A172 (cell line): ENCODE data around the gene ST3GAL2. TPM values are rescaled to one million over a fixed set of nuclear protein-coding genes. Genes with fewer than 3 reads are reported as not detected.
"Not testable (repeated sequence)": the region's sequence is repeated elsewhere in the genome, so short reads cannot be mapped to it uniquely, and the experiment has no call there.

Source experiments
- DNase-seq: peaks from one replicate; pipeline ENCODE4 v3.0.0-alpha.2; 2015; ENCODE audit warnings: low spot score
- total RNA-seq: library from RNA; depleted of rRNA; stranded (reverse); fragments of >200 nt; shearing (Covaris generic); gene quantifications from 2 replicates; pipeline ENCODE4 v1.2.3, GENCODE V29; 2014

Gene ST3GAL2
- total RNA-seq, 1 experiment from 2014 or later = 17.3 TPM

DNA sequence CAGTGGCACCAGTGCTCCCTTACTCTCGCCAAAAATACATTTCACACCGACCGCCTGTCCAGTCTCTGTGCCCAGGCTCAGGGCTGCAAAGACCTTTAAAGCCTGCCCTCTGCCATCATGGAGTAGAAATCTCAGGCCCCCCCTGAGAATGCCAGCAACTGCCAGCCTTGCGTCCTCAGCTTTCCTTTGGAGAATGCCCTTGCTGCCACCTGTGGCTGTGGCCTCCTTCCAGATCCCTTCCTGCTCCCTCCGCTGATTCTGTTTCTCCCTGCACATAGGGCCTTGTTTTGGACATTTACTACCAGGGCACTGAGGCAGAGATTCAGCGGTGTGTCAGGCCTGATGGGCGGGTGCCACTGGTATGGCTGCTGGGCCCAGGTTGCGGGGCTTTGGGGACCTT is 28.7 kb upstream of the ST3GAL2 start:
- DNase-seq = no peak

DNA sequence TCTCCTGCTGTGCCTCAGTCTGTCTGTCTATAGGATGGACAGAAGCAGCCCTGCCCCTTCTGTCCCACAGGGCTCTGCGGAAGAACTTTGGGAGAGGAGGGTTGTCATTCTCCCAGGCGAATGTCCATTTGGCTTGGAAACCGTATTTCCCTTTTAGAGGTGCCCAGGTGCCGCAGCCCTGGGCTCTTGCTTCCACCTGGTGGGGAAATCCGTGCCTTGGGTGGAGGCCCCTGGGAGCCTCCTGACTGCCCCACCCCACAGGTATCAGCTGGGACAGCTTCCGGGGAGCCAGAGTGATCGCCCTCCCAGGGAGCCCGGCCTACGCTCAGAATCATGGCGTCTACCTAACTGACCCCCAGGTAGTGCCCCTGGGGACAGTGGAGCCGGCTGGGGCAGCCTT is 28.2 kb upstream of the ST3GAL2 start:
- no peak for DNase-seq

DNA sequence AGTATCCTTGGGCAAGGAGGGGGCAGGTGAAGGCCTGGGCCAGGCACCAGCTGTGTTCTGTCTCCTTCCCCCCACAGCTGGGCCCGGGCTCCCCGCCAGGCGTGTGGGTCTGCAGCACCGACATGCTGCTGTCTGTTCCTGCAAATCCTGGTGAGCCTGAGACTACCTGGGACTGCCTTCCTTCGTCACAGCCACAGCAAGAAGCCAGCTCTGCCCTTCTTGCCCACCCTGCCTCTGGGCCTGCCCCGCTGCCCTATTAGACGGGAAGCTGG is 27.8 kb upstream of the ST3GAL2 start:
- no peak for DNase-seq

DNA sequence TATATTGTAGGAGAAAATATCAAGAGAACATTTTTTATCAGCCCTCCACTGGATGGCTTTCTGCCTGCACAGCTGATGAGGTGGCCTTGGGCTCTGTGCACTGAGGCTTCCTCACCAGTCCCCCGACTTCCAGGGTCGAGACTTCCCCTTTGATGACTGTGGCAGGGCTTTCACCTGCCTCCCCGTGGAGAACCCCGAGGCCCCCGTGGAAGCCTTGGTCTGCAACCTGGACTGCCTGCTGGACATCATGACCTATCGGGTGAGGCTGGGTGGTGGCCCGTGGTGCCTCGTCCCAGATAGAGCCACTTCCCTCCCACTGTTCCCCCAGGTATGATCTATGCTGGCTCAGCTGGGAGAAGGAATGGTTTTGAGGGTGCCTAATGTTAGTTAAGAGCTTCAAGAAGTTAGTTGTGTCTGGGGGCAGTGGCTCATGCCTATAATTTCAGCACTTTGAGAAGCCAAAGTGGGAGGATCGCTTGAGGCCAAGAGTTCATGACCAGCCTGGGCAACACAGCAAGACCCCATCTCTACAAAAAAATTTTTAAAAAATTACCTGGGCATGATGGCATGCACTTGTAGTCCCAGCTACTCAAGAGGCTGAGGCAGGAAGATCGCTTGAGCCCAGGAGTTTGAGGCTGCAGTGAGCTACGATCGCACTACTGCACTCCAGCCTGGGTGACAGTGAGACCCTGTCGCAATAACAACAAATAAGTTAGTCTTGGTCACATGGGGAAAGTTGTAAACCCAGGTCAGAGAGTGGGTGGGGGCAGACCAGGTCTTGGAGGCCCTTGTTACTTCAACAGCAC is 27.3 kb upstream of the ST3GAL2 start:
- DNase-seq = no peak

DNA sequence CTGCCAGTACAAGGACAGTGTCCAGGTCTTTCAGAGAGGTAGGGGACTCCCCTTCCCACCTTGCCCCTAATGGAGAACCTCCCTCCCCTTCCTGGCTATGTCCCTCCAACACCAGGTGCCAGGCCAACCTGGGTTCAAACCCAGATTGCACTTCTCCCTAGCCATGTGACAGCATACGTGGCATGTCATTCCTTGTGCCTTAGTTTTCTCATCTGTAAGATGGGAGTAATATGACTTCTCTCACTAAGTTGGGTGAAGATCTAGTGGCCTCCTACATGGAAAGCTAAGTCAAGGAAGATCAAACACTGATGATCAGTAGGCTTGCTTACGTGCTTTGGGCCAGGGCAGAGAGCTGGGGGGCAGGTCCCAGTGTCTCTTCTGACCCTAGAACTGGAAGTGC is 24.3 kb upstream of the ST3GAL2 start:
- DNase-seq = no peak

DNA sequence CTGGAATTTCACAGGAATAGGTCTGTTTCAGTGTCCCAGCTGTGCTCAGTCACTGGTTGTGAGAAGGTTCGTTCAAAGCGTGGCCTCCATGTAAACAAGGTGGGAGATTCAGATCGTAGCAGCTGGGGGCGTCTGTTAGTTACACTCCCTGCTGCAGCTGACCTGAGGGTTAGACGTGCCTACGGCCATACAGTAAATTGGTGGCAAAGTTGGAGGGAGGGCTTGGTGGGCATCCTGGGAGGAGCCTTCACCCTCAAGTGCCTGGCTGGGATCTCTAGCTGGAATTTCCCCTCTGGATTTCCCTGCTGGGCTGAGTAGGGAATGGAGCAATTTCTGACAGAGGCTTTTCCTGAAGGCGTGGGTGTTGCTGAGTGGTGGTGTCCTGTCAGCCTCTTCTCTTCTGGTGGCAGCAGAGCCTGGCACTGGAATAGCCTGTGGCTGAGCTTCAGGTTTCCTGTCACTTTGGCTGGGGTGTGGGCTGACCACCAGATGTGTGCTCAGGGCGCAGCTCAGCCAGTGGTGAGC is 21.9 kb upstream of the ST3GAL2 start:
- DNase-seq = peak; percentile 47

DNA sequence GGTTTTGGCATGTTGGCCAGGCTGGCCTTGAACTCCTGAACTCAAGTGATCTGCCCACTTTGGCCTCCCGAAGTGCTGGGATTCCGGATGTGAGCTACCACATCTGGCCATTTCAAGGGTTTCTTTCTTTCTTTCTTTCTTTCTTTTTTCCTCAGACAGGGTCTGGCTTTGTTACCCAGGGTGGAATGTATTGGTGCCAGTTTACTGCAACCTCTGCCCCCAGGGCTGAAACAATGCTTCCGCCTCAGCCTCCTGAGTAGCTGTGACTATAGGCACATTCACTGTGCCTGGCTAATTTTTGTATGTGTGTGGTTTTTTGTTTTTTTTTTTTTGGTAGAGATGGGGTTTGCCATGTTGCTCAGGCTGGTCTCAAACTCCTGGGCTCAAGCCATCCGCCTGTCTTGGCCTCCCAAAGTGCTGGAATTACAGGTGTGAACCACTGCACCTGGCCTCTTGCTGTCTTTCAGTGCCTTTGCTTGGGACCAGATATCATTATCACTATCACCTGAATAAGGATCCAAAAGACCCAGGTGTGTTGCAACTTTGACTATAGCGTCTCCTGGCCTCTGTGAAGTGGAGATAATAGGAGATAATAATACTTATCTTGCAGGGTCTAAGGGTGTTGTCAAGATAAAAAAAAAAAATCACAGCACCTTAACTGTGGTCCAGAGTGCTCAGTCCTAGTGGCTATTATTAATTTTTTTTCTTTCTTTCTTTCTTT is 18.7 kb upstream of the ST3GAL2 start:
- no peak for DNase-seq

DNA sequence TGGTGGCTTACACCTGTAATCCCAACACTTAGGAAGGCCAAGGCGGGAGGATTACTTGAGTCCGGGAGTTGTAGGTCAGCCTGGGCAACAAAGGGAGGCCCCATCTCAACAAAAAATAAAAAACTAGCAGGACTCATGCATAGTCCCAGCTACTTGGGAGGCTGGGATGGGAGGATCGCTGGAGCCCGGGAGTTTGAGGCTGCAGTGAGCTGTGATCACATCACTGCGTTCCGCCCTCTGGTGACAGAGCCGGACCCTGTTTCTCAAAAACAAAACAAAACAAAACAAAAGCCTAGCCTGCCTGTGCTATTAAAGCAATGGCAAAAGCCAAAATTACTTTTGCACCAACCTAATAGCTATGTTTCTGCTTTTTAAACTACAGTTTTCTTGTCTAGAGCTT is 17.0 kb upstream of the ST3GAL2 start:
- no peak for DNase-seq

DNA sequence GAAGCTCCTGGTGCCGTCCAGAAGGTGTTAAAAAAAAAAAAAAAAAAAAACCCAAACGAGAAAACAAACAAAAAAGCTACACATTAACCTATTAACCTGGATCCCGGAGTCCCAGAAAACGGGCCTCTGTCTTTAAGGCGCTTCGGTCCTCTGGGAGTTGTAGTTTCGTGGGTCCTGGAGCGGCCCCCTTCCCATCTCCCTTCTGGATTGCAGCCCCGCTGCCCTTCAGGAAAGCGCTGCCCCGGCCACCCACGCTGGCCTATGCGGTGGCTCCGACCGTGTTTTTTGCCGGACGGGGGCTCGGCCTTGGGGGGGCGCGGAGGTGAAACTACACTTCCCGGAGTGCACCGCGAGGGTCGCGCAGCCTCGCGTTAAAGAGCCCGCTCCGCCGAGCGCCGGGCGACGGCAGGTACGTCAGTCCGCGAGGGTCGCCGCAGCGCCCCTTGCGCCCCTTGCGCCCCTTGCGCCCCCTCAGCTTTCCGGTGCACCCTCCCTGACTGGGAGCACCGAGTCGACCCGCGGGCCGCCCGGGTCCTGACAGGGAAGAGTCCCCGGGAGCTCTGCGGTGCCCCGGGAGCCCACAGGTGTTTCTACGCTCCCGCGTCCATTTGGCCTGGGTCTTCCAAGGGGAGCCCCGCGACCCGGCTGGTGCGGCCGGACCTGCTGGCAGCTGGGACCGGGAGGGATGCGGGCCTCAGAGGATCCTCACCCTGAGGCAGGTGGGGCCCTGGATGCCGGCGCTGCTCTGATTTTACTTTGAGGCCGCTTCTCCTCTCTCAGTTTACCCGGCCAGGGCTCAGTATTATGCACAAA is 15.5 kb upstream of the ST3GAL2 start, which contains the start of gene FCSK:
Gene FCSK (plus strand): TSS at position 374 of the 813 bp plus-strand sequence. CDS start 8,596 bp downstream, outside the sequence.
- DNase-seq = peak; percentile 54

DNA sequence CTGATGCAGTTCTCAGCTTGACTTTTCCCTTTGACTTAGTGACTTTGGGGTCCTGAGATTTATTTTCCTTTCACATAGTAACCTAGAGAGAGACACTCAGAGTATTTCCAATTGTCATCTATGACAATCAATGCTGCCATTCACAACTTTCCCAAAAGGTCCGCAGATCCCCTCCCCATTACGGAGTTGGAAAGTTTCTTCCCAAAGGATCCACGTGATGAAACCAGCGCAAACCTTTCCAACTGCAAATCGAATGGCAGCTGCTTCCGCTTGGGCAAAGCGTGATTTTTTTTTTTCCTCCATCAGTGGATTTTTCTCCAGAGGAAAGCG is 15.0 kb upstream of the ST3GAL2 start:
- no peak for DNase-seq

DNA sequence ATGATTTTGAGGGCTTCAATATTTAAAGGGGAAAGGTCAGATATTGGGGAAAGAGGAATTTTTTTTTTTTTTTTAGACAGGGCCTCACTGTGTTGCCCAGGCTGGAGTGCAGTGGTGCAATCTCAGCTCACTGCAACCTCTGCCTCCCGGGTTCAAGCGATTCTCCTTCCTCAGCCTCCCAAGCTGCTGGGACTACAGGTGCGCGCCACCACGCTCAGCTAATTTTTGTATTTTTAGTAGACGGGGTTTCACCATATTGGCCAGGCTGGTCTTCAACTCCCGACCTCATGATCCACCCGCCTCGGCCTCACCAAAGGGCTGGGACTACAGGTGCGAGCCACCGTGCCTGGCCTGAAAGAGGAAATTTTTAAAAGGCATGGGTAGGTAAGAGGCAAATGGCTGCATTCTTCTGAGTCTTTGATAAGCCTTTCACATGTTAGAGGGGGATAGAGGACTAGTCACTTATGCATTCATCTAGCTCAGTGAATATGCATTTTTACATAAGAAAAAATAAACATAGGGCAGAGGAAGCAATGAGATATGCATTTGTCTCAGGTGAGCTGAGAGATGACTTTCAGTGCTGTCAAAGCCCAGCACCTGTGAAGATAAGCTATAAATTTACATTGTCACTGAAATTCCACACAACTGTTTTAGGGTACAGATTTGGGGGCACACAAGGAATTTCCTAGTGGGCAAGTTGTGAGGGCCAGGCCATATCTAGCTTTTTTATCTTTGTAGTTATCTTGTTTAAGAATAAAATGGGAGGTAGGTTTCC is 14.4 kb upstream of the ST3GAL2 start:
- DNase-seq = no peak

DNA sequence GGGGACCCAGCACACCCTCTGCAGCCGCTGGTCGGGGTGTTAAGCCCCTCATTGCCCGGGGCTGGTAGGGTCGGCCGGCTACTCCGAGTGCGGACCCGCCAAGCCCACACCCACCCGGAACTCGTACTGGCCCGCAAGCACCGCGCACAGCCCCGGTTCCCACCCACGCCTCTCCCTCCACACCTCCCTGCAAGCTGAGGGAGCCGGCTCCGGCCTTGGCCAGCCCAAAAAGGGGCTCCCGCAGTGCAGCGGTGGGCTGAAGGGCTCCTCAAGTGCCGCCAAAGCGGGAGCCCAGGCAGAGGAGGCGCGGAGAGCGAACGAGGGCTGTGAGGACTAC is 12.1 kb upstream of the ST3GAL2 start:
- not testable (repeated sequence) for DNase-seq

DNA sequence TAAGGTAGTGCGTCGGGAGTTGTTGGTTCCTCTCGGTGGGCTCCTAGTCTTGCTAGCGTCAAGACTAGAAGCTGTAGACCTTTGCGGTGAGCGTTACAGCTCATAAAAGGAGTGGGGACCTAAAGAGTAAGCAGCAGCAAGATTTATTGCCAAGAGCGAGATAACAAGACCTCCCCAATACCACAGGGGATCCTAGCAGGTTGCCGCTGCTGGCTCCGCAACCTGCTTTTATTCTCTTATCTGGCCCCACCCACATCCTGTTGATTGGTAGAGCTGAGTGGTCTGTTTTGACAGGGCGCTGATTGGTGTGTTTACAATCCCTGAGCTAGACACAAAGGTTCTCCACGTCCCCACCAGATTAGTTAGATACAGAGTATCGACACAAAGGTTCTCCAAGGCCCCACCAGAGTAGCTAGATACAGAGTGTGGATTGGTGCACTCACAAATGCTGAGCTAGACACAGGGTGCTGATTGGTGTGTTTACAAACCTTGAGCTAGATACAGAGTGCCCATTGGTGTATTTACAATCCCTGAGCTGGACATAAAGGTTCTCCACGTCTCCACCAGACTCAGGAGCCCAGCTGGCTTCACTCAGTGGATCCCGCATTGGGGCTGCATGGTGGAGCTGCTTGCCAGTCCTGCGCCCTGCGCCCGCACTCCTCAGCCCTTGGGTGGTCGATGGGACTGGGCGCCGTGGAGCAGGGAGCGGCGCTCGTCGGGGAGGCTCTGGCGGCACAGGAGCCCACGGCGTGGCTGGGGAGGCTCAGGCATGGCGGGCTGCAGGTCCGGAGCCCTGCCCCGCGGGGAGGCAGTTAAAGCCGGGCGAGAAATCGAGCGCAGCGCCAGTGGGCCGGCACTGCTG is 11.5 kb upstream of the ST3GAL2 start:
- DNase-seq = not testable (repeated sequence)

DNA sequence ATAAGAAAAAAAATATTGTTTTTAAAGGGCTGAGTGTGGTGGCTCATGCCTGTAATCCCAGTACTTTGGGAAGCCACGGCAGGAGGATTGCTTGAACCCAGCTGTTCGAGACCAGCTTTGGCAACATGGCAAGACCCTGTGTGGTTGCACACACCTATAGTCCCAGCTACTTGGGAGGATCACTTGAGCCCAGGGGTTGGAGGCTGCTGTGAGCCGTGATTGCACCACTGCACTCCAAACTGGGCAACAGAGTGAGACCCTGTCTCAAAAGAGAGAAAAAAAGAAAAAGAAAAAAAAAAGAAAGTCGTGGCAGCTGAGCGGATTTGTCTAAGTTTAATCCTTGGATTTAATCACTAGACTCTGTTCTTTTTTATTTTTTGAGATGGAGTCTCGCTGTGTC is 9.2 kb upstream of the ST3GAL2 start:
- no peak for DNase-seq

DNA sequence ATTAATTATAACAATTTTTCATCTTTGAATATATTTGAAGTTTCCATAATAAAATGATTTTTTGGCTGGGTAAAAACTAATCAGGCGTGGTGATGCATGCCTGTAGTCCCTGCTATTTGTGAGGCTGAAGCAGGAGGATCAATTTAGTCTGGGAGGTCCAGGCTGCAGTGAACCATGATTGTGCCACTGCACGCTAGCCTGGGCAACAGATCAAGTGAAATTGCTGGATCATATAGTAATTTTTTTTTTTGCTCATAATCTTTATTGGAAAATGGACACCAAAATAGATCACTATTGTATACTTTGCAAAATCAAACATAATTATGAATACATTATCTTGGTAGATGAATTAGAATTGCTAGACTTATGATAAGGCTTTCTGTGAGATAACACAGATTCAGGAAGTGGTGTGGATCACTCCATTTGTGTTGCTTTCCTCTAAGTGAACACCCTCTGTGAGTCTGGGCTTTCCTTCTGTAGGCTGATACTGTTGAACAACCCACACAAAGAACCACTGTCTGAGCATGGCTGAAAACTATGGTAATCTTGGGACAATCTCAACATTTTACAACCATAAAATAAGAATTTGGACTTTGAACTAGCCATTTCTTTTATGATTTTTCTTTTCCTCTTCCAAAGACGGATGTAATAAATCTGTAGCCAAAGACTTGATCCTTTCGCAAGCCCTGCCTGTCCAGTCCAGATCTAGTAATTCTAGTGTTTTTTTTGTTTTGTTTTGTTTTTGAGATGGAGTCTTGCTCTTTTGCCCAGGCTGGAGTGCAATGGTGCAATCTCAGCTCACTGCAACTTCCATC is 5.6 kb upstream of the ST3GAL2 start:
- DNase-seq = no peak

DNA sequence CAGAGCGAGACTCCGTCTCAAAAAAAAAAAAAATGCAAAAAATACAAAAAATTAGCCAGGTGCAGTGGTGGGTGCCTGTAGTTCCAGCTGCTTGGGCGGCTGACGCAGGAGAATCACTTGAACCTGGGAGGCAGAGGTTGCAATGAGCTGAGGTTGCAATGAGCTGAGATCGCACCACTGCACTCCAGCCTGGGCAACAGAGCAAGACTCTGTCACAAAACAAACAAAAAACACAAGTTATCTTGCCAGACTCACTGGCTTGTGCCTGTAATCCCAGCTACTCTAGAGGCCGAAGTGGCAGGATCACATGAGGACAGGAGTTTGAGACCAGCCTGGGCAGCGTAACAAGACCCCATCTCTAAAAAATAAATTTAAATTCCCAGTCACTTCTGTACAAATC is 3.4 kb upstream of the ST3GAL2 start:
- no peak for DNase-seq

DNA sequence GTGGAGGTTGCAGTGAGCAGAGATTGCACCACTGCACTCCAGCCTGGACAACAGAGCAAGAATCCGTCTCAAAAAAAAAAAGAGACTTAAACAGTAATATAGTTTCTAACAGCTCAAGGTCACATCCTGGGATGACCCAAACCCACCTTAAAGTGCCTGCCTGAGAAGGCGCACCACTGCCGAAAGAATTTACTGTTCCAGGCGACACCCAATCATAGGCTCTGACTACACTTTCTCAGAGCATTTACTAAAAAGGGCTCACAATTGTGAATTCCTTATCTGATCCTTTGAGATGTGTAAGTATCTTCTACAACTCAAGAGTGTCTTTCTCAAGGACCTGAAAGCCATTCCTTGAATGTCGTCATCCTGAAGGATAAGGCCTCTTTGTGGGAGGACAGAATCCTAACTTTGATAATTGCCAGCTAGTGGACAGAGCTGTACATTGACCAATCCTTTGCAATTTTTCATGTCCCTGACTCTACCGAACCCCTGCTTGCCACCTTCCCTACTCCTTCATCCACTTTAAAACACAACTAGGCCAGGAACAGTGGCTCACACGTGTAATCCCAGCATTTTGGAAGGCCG is 2.6 kb upstream of the ST3GAL2 start:
- DNase-seq = no peak

DNA sequence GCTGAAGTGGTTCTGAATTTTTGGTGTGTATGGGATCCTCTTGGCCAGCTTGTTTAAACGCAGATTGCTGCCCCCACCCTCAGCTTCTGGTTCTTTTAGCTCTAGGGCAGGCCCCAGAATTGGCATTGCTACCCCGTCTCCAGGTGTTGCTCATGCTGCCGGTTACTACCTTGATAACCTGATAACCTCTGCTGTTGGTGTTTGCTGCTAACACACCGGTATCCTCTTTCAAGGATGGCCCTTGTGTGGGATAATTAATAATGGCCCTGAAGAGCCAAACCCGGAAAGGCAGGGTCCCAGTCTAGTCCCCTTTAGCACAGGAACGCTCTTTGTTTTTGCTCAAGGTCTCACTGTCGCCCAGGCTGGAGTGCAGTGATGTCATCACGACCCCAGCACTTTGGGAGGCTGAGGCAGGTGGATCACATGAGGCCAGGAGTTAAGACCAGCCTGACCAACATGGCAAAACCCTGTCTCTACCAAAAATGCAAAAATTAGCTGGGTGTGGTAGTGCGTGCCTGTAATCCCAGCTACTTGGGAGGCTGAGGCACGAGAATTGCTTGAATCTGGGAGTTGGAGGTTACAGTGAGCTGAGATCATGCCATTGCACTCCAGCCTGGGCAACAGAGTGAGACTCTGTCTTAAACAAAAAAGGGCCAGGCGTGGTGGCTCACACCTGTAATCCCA is 1.3 kb upstream of the ST3GAL2 start:
- DNase-seq = no peak

DNA sequence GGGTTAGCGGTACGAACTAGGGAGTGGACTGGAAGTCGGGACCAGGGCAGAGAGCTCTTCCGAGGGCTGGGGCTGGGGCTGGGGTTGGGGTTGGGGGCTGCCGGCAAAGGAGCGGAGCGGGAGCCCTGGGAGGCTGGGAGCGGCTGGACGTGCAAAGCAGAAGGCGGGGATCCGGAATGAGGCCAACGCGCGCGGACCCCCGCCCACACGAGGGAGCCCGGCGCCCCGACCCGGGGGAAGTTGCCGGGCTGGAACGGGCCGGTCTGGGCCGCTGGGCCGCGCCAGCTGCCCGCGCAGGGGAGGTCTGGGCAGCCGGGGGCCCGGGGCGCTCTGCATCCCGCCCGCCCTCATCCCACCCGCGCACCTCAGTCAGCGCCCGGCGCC is 323 bp downstream of the ST3GAL2 start:
- DNase-seq = no peak
